GM12878 (cell line): Measurements from ENCODE around the gene TIMM21. TPM values are rescaled to one million over a fixed set of nuclear protein-coding genes. Genes with fewer than 3 reads are reported as not detected.

ENCODE experiments used
- ATAC-seq: fragments of 200-7000 bp; cut with Tn5 transposase; 3 replicates; pipeline ENCODE4 v1.9.1; 2020; ENCODE audit warnings: mild to moderate bottlenecking, moderate library complexity
- BruUV-seq: library from RNA; stranded (reverse); fragments of 400-500 nt; replicated peaks from 2 replicates; lab custom pipeline; 2021; lab: Mats Ljungman, UMichigan
- CTCF ChIA-PET: fragments of 300-600 bp; sonication (Branson Sonifier 250); formaldehyde crosslinking; extraction: SDS; loops from one replicate; lab custom pipeline; 2021; ENCODE audit warnings: inconsistent platforms; lab: Yijun Ruan, JAX
- POLR2A ChIA-PET: fragments of 350-600 bp; formaldehyde crosslinking; extraction: SDS; loops from one replicate; lab custom pipeline; 2021; ENCODE audit warnings: inconsistent platforms; lab: Charles Lee
- RAD21 ChIA-PET: fragments of 300-600 bp; sonication (Branson Sonifier 250); formaldehyde crosslinking; loops from one replicate; lab custom pipeline; 2023; ENCODE audit warnings: antibody characterized with exemption; ENCODE audit not compliant: unreplicated experiment; lab: Charles Lee
- SMC1A ChIA-PET: fragments of 300-600 bp; sonication (Branson Sonifier 250); formaldehyde crosslinking; loops from one replicate; lab custom pipeline; 2023; ENCODE audit not compliant: unreplicated experiment, uncharacterized antibody; lab: Charles Lee
- DNase-seq: peaks from one replicate; pipeline ENCODE4 v3.0.0-alpha.2; 2011; ENCODE audit warnings: low read depth, low spot score
- FAIRE-seq: peaks from 3 replicates; lab custom pipeline; 2011; peaks lifted over from hg19 to GRCh38; lab: Jason Lieb, UNC
- H2AFZ ChIP-seq: 2 replicates; pipeline ENCODE4 v1.6.0; 2011; ENCODE audit warnings: low read depth, low read length, control low read depth; ENCODE audit not compliant: control insufficient read depth
- H3K27ac ChIP-seq: 2 replicates; pipeline ENCODE4 v1.5.1; 2011; ENCODE audit warnings: control low read depth; ENCODE audit not compliant: control insufficient read depth, insufficient read depth
- H3K27me3 ChIP-seq, 2 experiments: replicated peaks in 1 of 2; 2 replicates each; pipeline versions ENCODE4 v1.6.0 to v1.6.1; 2011; ENCODE audit warnings: low read length in 1 of 2; ENCODE audit not compliant: control insufficient read depth in 2 of 2, insufficient read depth in 2 of 2
- H3K36me3 ChIP-seq, 2 experiments: 2 replicates each; pipeline ENCODE4 v1.5.1; 2011; ENCODE audit warnings: low read length in 1 of 2; ENCODE audit not compliant: control insufficient read depth in 2 of 2, insufficient read depth in 2 of 2
- H3K4me1 ChIP-seq: 2 replicates; pipeline ENCODE4 v1.6.1; 2011; ENCODE audit warnings: mild to moderate bottlenecking, low read length, moderate library complexity, mixed read lengths; ENCODE audit not compliant: control insufficient read depth, insufficient read depth
- H3K4me2 ChIP-seq: 2 replicates; pipeline ENCODE4 v1.6.0; 2011; ENCODE audit warnings: control low read depth; ENCODE audit not compliant: control insufficient read depth, insufficient read depth
- H3K4me3 ChIP-seq: fragments of 200-600 bp; sonication (generic); 2 replicates; pipeline ENCODE4 v1.5.1; 2016
- H3K79me2 ChIP-seq: 2 replicates; pipeline ENCODE4 v1.6.0; 2011; ENCODE audit warnings: low read length; ENCODE audit not compliant: control insufficient read depth, insufficient read depth
- H3K9ac ChIP-seq: 2 replicates; pipeline ENCODE4 v1.8.0; 2011; ENCODE audit warnings: low read length, control low read depth, mixed read lengths; ENCODE audit not compliant: control insufficient read depth, insufficient read depth
- H3K9me3 ChIP-seq: replicated peaks from 3 replicates; pipeline ENCODE4 v1.5.1; 2011; ENCODE audit warnings: mild to moderate bottlenecking, low read length; ENCODE audit not compliant: control insufficient read depth, insufficient read depth
- H4K20me1 ChIP-seq: 2 replicates; pipeline ENCODE4 v1.6.0; 2011; ENCODE audit not compliant: control insufficient read depth, insufficient read depth
- ATF2 ChIP-seq: IDR thresholded peaks from 2 replicates; pipeline ENCODE4 v1.6.1; 2012; ENCODE audit warnings: low read length, inconsistent platforms
- ETV6 ChIP-seq, 2 experiments: fragments of 450-650 bp in 1 of 2; IDR thresholded peaks in 1 of 2; conservative IDR thresholded peaks in 1 of 2; 2 replicates each; pipeline ENCODE4 v1.6.1; 2014; ENCODE audit warnings: antibody characterized with exemption in 1 of 2, borderline replicate concordance in 1 of 2, low read depth in 1 of 2, mild to moderate bottlenecking in 1 of 2, moderate library complexity in 1 of 2
- MLLT1 ChIP-seq: fragments of 450-650 bp; IDR thresholded peaks from 2 replicates; pipeline ENCODE4 v1.6.1; 2016; ENCODE audit warnings: mild to moderate bottlenecking
- POLR2AphosphoS5 ChIP-seq: IDR thresholded peaks from 2 replicates; pipeline ENCODE4 v1.6.1; 2011; ENCODE audit warnings: mild to moderate bottlenecking, low read length, inconsistent platforms
- SIX5 ChIP-seq: IDR thresholded peaks from 2 replicates; pipeline ENCODE4 v1.6.1; 2011; ENCODE audit warnings: mild to moderate bottlenecking, low read depth, low read length, moderate library complexity; ENCODE audit not compliant: severe bottlenecking
- TCF3 ChIP-seq: IDR thresholded peaks from 2 replicates; pipeline ENCODE4 v1.6.1; 2012; ENCODE audit warnings: low read depth, mild to moderate bottlenecking, low read length, borderline replicate concordance; ENCODE audit not compliant: insufficient read depth
- ZBTB4 ChIP-seq: fragments of 450-650 bp; formaldehyde crosslinking; IDR thresholded peaks from 2 replicates; pipeline ENCODE4 v1.4.0; 2022; ENCODE audit warnings: mild to moderate bottlenecking, moderate library complexity
- ZSCAN29 ChIP-seq: fragments of 450-650 bp; IDR thresholded peaks from 2 replicates; pipeline ENCODE4 v1.6.1; 2017; ENCODE audit warnings: mild to moderate bottlenecking, moderate library complexity
- WGBS: methylation state at CpG from one replicate; pipeline ENCODE4 v1.1.6; 2016; ENCODE audit warnings: low lambda C conversion rate; ENCODE audit not compliant: insufficient replicate concordance, insufficient coverage; ENCODE audit errors: missing lambda C conversion rate; 5-methylcytosine and 5-hydroxymethylcytosine counted together
- in situ Hi-C: fragments of 300-500 bp; cut with MboI; formaldehyde crosslinking; loops from 9 replicates; pipeline ENCODE4 v1.14.3; 2018; ENCODE audit warnings: mixed read lengths
- intact Hi-C: fragments of 100-400 bp; cut with micrococcal nuclease; formaldehyde crosslinking; loops from one replicate; pipeline ENCODE4 v1.14.2; 2022; ENCODE audit not compliant: unreplicated experiment
- polyA plus RNA-seq, 11 experiments: library from polyadenylated mRNA; depleted of rRNA in 4 of 11; unstranded in 6 of 11; stranded (reverse) in 5 of 11; fragments of >200 nt; fragmentation: Nextera tagmentation in 4 of 11; fragmentation: Illumina TruSeq in 1 of 11; extraction: Ambion mirVana in 4 of 11; extraction: Trizol in 1 of 11; gene quantifications; 1 replicate in 1 of 11; 2 replicates in 10 of 11; pipeline versions ENCODE4 v1.2.1 to v1.2.3, GENCODE V29; 2011 to 2016; ENCODE audit warnings: inconsistent platforms in 2 of 11, missing spikeins in 2 of 11, low read depth in 1 of 11
- total RNA-seq, 4 experiments: library from RNA; depleted of rRNA in 3 of 4; stranded (reverse); fragments of >200 nt in 3 of 4; fragmentation: Illumina TruSeq in 1 of 4; extraction: Trizol in 1 of 4; gene quantifications; 2 replicates each; pipeline versions ENCODE4 v1.2.1 to v1.2.3, GENCODE V29; 2013 to 2021
- TF ChIP-seq, protein P1 (sequence below): IDR thresholded peaks from 2 replicates; pipeline ENCODE4 v1.6.1; 2011; ENCODE audit warnings: mild to moderate bottlenecking, low read depth, low read length, moderate library complexity; ENCODE audit not compliant: insufficient replicate concordance

TIMM21 gene
- total and polyA plus RNA-seq, 10 of the 15 experiments (the other 5 are each of a cell fraction or from before 2014, with no cell fraction given), result 39.5 to 203 (median 83.4) TPM

DNA sequence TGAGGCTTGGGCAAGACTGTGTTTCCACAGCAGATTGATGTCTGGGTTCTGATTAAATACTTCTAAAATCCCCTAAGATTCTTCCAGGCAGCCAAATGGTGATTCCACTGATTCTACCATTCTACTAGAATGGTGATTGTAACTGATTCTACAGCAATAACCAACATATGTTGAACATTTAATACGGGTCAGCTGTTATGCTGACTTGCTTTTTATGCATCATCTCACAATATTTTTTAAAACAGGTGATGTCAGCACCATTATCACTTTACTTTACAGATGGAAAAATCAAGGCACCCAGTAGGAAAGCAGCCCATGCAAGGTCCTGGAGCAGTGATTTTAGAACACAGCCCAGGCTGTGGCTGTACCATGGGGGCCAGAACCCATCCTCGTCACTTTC, 37.5 kb downstream of the TIMM21 start (continued):
- TF ChIP-seq ZBTB4 (CRISPR knock-in tag), result no peak
- TF ChIP-seq ATF2, result no peak
- no peak for TF ChIP-seq ETV6 (conservative IDR thresholded peaks at IDR 0.05 in 1 of 2, IDR thresholded peaks at IDR 0.05 in 1 of 2; ENCODE audit: borderline replicate concordance in 1 of 2, low read depth in 1 of 2)
- no peak for TF ChIP-seq SIX5
- no peak for TF ChIP-seq TCF3
- no peak for TF ChIP-seq POLR2AphosphoS5

- intact Hi-C loops, result no loop called here
Observed at GRCh38 chr18:74186661-74187060, 38.3 kb downstream of the TIMM21 start.

More at GRCh38 chr18:74186661-74187060, 38.3 kb downstream of the TIMM21 start:
- ATAC-seq, result no peak
- in situ Hi-C loops, result no loop called here
- peaks cover 1 to 4% of the 10 kb centered on the region in 2 experiments for H3K27me3 ChIP-seq
- no TSS peak for BruUV-seq
- TF ChIP-seq, protein P1, sequence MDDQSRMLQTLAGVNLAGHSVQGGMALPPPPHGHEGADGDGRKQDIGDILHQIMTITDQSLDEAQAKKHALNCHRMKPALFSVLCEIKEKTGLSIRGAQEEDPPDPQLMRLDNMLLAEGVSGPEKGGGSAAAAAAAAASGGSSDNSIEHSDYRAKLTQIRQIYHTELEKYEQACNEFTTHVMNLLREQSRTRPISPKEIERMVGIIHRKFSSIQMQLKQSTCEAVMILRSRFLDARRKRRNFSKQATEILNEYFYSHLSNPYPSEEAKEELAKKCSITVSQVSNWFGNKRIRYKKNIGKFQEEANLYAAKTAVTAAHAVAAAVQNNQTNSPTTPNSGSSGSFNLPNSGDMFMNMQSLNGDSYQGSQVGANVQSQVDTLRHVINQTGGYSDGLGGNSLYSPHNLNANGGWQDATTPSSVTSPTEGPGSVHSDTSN, result no peak
- TF ChIP-seq ZSCAN29 (no peak), ETV6 (conservative IDR thresholded peaks at IDR 0.05 in 1 of 2, IDR thresholded peaks at IDR 0.05 in 1 of 2; ENCODE audit: borderline replicate concordance in 1 of 2, low read depth in 1 of 2) (no peak), MLLT1 (no peak)
- TF ChIP-seq, all 136 proteins: peak for 0
- H3K9me3 ChIP-seq, result no peaks in the 10 kb centered on the region
- no peak overlapping the region for H2AFZ ChIP-seq
- H3K27ac ChIP-seq, result no peak overlapping the region
- CTCF ChIA-PET, result no interaction called here
- no peak overlapping the region for H3K9ac ChIP-seq
- POLR2A ChIA-PET, result no interaction called here
- H4K20me1 ChIP-seq, result no peaks in the 10 kb centered on the region
- FAIRE-seq (no peak), DNase-seq (no peak)
- no peak overlapping the region for H3K4me3 ChIP-seq
- WGBS, result 54% methylated on average over 3 of the region's 3 CpGs
- SMC1A ChIA-PET, result interaction anchor here (1.1 kb wide), 1 partner anchor 15 kb away, joined by 3 read pairs; no protein-coding TSS in a partner anchor
- H3K4me2 ChIP-seq, result no peak overlapping the region
- RAD21 ChIA-PET, result no interaction called here
- no peaks in the 10 kb centered on the region for H3K79me2 ChIP-seq
- H3K4me1 ChIP-seq, result no peaks in the 10 kb centered on the region
- H3K36me3 ChIP-seq, result no peaks in the 10 kb centered on the region
